A549 (cell line): Measurements from ENCODE around the gene DYNC1H1.

ENCODE experiments used
- BHLHE40 ChIP-seq: IDR thresholded peaks from 2 replicates; pipeline ENCODE4 v1.6.1; 2012; ENCODE audit warnings: low read depth, low read length, inconsistent platforms
- CEBPB ChIP-seq, 2 experiments: fragments of >200 bp in 1 of 2; sonication (Bioruptor Twin) in 1 of 2; formaldehyde crosslinking in 1 of 2; IDR thresholded peaks; 2 replicates each; pipeline ENCODE4 v1.6.1; 2012 to 2016
- CHD4 ChIP-seq: fragments of 200-600 bp; sonication (generic); IDR thresholded peaks from 2 replicates; pipeline ENCODE4 v1.6.1; 2016; ENCODE audit warnings: antibody characterized with exemption, mild to moderate bottlenecking, borderline replicate concordance
- CTCF ChIP-seq: fragments of >200 bp; sonication (Bioruptor Twin); formaldehyde crosslinking; IDR thresholded peaks from 3 replicates; pipeline ENCODE4 v1.5.1; 2016
- EP300 ChIP-seq, 2 experiments: fragments of >200 bp; sonication (Bioruptor Twin); formaldehyde crosslinking; IDR thresholded peaks; 2 replicates in 1 of 2; 3 replicates in 1 of 2; pipeline ENCODE4 v1.6.1; 2016 to 2017
- JUN ChIP-seq, 2 experiments: fragments of >200 bp; sonication (Bioruptor Twin); formaldehyde crosslinking; IDR thresholded peaks; 2 replicates in 1 of 2; 3 replicates in 1 of 2; pipeline ENCODE4 v1.6.1; 2016 to 2017
- KDM5A ChIP-seq: fragments of 200-600 bp; sonication (generic); IDR thresholded peaks from 2 replicates; pipeline ENCODE4 v1.6.1; 2016; ENCODE audit warnings: antibody characterized with exemption, mild to moderate bottlenecking
- MAFK ChIP-seq: fragments of 450-650 bp; IDR thresholded peaks from 2 replicates; pipeline ENCODE4 v1.6.1; 2014; ENCODE audit not compliant: partially characterized antibody
- POLR2A ChIP-seq: IDR thresholded peaks from 2 replicates; pipeline ENCODE4 v1.6.1; 2012; ENCODE audit warnings: mild to moderate bottlenecking, low read length
- REST ChIP-seq: fragments of 200-600 bp; sonication (generic); IDR thresholded peaks from 2 replicates; pipeline ENCODE4 v1.6.1; 2016; ENCODE audit warnings: antibody characterized with exemption, mild to moderate bottlenecking, moderate library complexity
- RFX5 ChIP-seq: fragments of 450-650 bp; IDR thresholded peaks from 2 replicates; pipeline ENCODE4 v1.7.1; 2014; ENCODE audit warnings: antibody characterized with exemption, mild to moderate bottlenecking, moderate library complexity
- SMC3 ChIP-seq: fragments of >200 bp; sonication (Bioruptor Twin); formaldehyde crosslinking; IDR thresholded peaks from 3 replicates; pipeline ENCODE4 v1.6.1; 2018; ENCODE audit warnings: inconsistent platforms

DNA sequence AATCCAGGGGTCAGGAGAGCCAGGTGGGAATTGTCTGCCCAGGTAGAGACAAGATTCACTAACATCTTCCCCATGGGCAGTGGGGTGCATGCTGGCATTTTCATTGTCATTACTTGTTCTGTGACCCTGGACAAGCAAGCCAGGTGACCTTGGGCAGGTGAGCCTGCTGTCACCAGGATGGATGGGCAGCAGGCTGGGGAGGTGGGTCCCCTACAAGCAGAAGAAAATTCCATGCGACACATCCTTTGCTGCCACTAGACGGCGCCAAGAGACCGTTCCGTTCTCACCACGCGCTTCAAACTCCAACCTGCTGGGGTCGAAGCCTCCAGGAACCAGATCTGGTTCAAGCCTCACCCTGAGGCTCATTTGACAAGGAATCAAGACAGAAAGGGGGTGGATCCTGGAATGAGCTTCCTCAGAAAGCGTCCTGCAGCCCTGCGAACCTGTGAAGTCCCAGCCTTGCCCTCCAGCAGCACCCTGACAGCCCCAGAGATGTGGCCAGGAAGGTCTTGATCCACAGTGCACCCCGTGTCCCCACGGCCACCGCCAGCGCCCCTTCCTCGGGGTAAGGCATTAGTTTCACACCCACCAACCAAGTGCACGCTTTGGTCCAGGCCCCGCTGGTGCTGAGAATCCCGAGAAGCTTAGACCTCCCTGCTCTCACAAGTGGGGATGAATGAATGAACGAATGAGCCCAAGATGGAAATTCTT lies 3.2 kb upstream of the DYNC1H1 start:
- TF ChIP-seq CEBPB (IDR thresholded peaks at IDR 0.05) (no peak), POLR2A (no peak), CTCF (peak; percentile 96), REST (no peak), BHLHE40 (no peak), SMC3 (peak; percentile 89), EP300 (IDR thresholded peaks at IDR 0.05) (no peak), MAFK (no peak), RFX5 (no peak), JUN (IDR thresholded peaks at IDR 0.05) (no peak), KDM5A (no peak), CHD4 (no peak)
